Uterus (tissue), 4 donors: ENCODE data around the gene CPNE4. TPM values are rescaled to one million over a fixed set of nuclear protein-coding genes. Genes with fewer than 3 reads are reported as not detected.

ENCODE experiments used
- DNase-seq, 2 donors: peaks; one replicate each; pipeline ENCODE4 v3.0.0-alpha.2; 2019 to 2020
- H3K27ac ChIP-seq, 2 donors: fragments of 200-600 bp; sonication (generic); 1 replicate in 1 of 2; 2 replicates in 1 of 2; pipeline ENCODE4 v1.5.1; 2016 to 2018
- H3K27me3 ChIP-seq, 2 donors: fragments of 200-600 bp; sonication (generic); one replicate each; pipeline ENCODE4 v1.5.1; 2018 to 2019; ENCODE audit warnings: control low read depth in 1 of 2
- H3K36me3 ChIP-seq, 2 donors: fragments of 200-600 bp; sonication (generic); one replicate each; pipeline ENCODE4 v1.5.1; 2019; ENCODE audit warnings: control low read depth in 1 of 2
- H3K4me1 ChIP-seq, 2 donors: fragments of 200-600 bp; sonication (generic); one replicate each; pipeline ENCODE4 v1.5.1; 2018 to 2019; ENCODE audit warnings: control low read depth in 1 of 2
- H3K4me3 ChIP-seq, 2 donors: fragments of 200-600 bp; sonication (generic); 1 replicate in 1 of 2; 2 replicates in 1 of 2; pipeline ENCODE4 v1.5.1; 2018 to 2019; ENCODE audit warnings: mild to moderate bottlenecking in 1 of 2
- H3K9me3 ChIP-seq, 2 donors: fragments of 200-600 bp; sonication (generic); one replicate each; pipeline ENCODE4 v1.5.1; 2019; ENCODE audit warnings: control low read depth in 1 of 2
- POLR2A ChIP-seq, 2 donors: fragments of 450-650 bp; IDR thresholded peaks; one replicate each; pipeline ENCODE4 v1.6.1; 2016; ENCODE audit warnings: antibody characterized with exemption in 2 of 2, mild to moderate bottlenecking in 1 of 2, moderate library complexity in 1 of 2
- intact Hi-C: fragments of 100-400 bp; cut with DNase I; formaldehyde crosslinking; loops from one replicate; pipeline ENCODE4 v1.15.1; 2023; ENCODE audit warnings: low total_unique reads
- total RNA-seq, 4 donors: library from RNA; depleted of rRNA in 3 of 4; stranded (reverse); fragments of >200 nt in 3 of 4; gene quantifications; one replicate each; pipeline versions ENCODE4 v1.1.0 to v1.2.4, GENCODE V29; 2014 to 2023
- TF ChIP-seq, protein P1 (sequence below), 4 experiments: fragments of 200-600 bp in 2 of 4; fragments of 450-650 bp in 2 of 4; sonication (generic) in 2 of 4; IDR thresholded peaks; one replicate each; pipeline ENCODE4 v1.5.1; 2016 to 2019; ENCODE audit warnings: antibody characterized with exemption in 4 of 4, mild to moderate bottlenecking in 2 of 4, moderate library complexity in 1 of 4
- donor health status: DM: yes; HTN: yes; CAD: no.

CPNE4 gene
- total RNA-seq, 4 donors from 2014 or later: 0.35 TPM; not detected in 3

DNA sequence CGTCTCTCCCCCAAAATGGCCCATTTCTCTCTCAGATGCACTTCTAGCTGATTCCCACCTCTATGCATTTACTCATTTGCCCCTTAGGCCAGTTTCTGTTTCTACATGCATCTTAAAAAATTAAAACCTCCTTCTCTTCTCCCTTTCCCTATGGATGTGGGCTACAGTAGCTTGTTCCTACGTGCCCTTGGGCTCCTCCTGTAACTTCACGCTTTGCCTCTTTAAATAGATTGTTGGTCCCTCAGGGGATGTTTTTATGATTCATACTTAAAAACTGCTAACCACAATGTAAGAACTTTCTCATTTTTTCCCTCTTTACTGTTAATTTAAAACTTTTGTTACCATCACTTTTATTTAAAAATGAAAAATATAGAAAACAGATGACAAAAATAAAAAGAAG lies 346.4 kb downstream of the CPNE4 start:
- H3K27me3 ChIP-seq: no peaks in the 10 kb centered on the region
- no peak overlapping the region for H3K4me3 ChIP-seq
- TF ChIP-seq POLR2A (IDR thresholded peaks at IDR 0.05): no peak
- intact Hi-C loops: no loop called here
- no peak for DNase-seq
- no peak overlapping the region for H3K27ac ChIP-seq
- no peaks in the 10 kb centered on the region for H3K36me3 ChIP-seq
- H3K4me1 ChIP-seq: no peaks in the 10 kb centered on the region
- no peaks in the 10 kb centered on the region for H3K9me3 ChIP-seq

DNA sequence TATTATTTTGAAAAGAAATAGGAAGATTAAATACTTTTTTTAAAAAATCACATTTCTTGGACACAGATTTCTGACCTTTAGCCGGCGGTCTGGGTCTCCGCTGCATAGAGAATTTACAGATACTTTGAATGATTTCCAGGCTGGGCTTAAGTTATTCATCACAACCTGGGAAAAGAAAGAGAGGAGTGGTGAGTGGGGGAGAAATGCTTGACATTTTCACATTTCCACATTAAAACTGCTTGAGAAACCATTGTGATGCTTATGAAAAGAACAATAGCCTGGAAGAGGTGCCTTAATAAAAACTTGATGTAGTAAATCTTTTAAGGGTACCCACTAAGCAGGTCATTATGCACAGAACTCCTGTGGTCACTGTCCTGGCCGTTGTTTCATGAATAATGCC lies 365.2 kb downstream of the CPNE4 start:
- Histone ChIP-seq H3K27ac (no peak overlapping the region), H3K9me3 (no peaks in the 10 kb centered on the region), H3K27me3 (no peaks in the 10 kb centered on the region), H3K36me3 (no peaks in the 10 kb centered on the region), H3K4me1 (no peaks in the 10 kb centered on the region), H3K4me3 (no peak overlapping the region)
- TF ChIP-seq POLR2A (IDR thresholded peaks at IDR 0.05): no peak
- TF ChIP-seq, protein P1, sequence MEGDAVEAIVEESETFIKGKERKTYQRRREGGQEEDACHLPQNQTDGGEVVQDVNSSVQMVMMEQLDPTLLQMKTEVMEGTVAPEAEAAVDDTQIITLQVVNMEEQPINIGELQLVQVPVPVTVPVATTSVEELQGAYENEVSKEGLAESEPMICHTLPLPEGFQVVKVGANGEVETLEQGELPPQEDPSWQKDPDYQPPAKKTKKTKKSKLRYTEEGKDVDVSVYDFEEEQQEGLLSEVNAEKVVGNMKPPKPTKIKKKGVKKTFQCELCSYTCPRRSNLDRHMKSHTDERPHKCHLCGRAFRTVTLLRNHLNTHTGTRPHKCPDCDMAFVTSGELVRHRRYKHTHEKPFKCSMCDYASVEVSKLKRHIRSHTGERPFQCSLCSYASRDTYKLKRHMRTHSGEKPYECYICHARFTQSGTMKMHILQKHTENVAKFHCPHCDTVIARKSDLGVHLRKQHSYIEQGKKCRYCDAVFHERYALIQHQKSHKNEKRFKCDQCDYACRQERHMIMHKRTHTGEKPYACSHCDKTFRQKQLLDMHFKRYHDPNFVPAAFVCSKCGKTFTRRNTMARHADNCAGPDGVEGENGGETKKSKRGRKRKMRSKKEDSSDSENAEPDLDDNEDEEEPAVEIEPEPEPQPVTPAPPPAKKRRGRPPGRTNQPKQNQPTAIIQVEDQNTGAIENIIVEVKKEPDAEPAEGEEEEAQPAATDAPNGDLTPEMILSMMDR (IDR thresholded peaks at IDR 0.05): no peak
- intact Hi-C loops: no loop called here
- no peak for DNase-seq

- intact Hi-C loops: no loop called here
- TF ChIP-seq, protein P1 (IDR thresholded peaks at IDR 0.05): no peak
- no peak for TF ChIP-seq POLR2A (IDR thresholded peaks at IDR 0.05)
- no peak for DNase-seq
- no peaks in the 10 kb centered on the region for H3K9me3 ChIP-seq
- no peak overlapping the region for H3K4me3 ChIP-seq
- no peak overlapping the region for H3K27ac ChIP-seq
- H3K36me3 ChIP-seq: no peaks in the 10 kb centered on the region
- H3K4me1 ChIP-seq: no peaks in the 10 kb centered on the region
- no peaks in the 10 kb centered on the region for H3K27me3 ChIP-seq
These were observed 376.0 kb downstream of the CPNE4 start for GRCh38 chr3:131658771-131659170.

- Histone ChIP-seq H3K27ac (no peak overlapping the region), H3K36me3 (no peaks in the 10 kb centered on the region), H3K9me3 (no peaks in the 10 kb centered on the region), H3K4me1 (no peaks in the 10 kb centered on the region), H3K4me3 (no peak overlapping the region), H3K27me3 (no peaks in the 10 kb centered on the region)
- DNase-seq: no peak
- intact Hi-C loops: no loop called here
- TF ChIP-seq, protein P1 (IDR thresholded peaks at IDR 0.05): no peak
- no peak for TF ChIP-seq POLR2A (IDR thresholded peaks at IDR 0.05)
These were observed 376.7 kb downstream of the CPNE4 start for GRCh38 chr3:131658115-131658514.

GRCh38 chr3:131655070-131655690 lies 379.6 kb downstream of the CPNE4 start:
- Histone ChIP-seq H3K27ac (no peak overlapping the region), H3K9me3 (no peaks in the 10 kb centered on the region), H3K36me3 (no peaks in the 10 kb centered on the region), H3K4me3 (no peak overlapping the region), H3K4me1 (no peaks in the 10 kb centered on the region), H3K27me3 (no peaks in the 10 kb centered on the region)
- no peak for DNase-seq
- TF ChIP-seq, protein P1 (IDR thresholded peaks at IDR 0.05): no peak
- no peak for TF ChIP-seq POLR2A (IDR thresholded peaks at IDR 0.05)
- intact Hi-C loops: no loop called here

GRCh38 chr3:131645638-131646037 lies 389.2 kb downstream of the CPNE4 start:
- no peaks in the 10 kb centered on the region for H3K36me3 ChIP-seq
- H3K4me1 ChIP-seq: no peaks in the 10 kb centered on the region
- no peaks in the 10 kb centered on the region for H3K9me3 ChIP-seq
- H3K27ac ChIP-seq: no peak overlapping the region
- no peaks in the 10 kb centered on the region for H3K27me3 ChIP-seq
- no peak overlapping the region for H3K4me3 ChIP-seq
- TF ChIP-seq, protein P1 (IDR thresholded peaks at IDR 0.05): no peak
- no peak for TF ChIP-seq POLR2A (IDR thresholded peaks at IDR 0.05)
- intact Hi-C loops: no loop called here
- DNase-seq: no peak
